ENCODE data around the gene MYO1E. TPM values are rescaled to one million over a fixed set of nuclear protein-coding genes. Genes with fewer than 3 reads are reported as not detected.

MYO1E gene
- total RNA-seq, 1 donor from 2014 or later = 23.6 TPM

- Histone ChIP-seq H3K27me3 (ENCODE audit: low read depth) (no peaks in the 10 kb centered on the region), H3K27ac (replicated peaks) (no peak overlapping the region), H3K36me3 (no peaks in the 10 kb centered on the region), H3K9me3 (replicated peaks) (no peaks in the 10 kb centered on the region), H3K4me1 (peaks cover 46% of the 10 kb centered on the region), H3K4me3 (no peak overlapping the region)
- no peak for TF ChIP-seq CTCF (IDR thresholded peaks at IDR 0.05; ENCODE audit: borderline replicate concordance)
- DNase-seq = no peak
- intact Hi-C loops (cut with micrococcal nuclease) = no loop called here
These were observed 68.5 kb downstream of the MYO1E start for GRCh38 chr15:59304034-59304795.

GRCh38 chr15:59303633-59304032 lies 69.0 kb downstream of the MYO1E start:
- no peak for DNase-seq
- Histone ChIP-seq H3K36me3 (no peaks in the 10 kb centered on the region), H3K9me3 (replicated peaks) (no peaks in the 10 kb centered on the region), H3K27ac (replicated peaks) (no peak overlapping the region), H3K27me3 (ENCODE audit: low read depth) (no peaks in the 10 kb centered on the region), H3K4me1 (peaks cover 52% of the 10 kb centered on the region), H3K4me3 (no peak overlapping the region)
- TF ChIP-seq CTCF (IDR thresholded peaks at IDR 0.05; ENCODE audit: borderline replicate concordance) = no peak
- intact Hi-C loops (cut with micrococcal nuclease) = no loop called here

- no peak for TF ChIP-seq CTCF (IDR thresholded peaks at IDR 0.05; ENCODE audit: borderline replicate concordance)
- no peak overlapping the region for H3K27ac ChIP-seq (replicated peaks)
- H3K27me3 ChIP-seq (ENCODE audit: low read depth) = no peaks in the 10 kb centered on the region
- peaks cover 57% of the 10 kb centered on the region for H3K4me1 ChIP-seq
- H3K36me3 ChIP-seq = no peaks in the 10 kb centered on the region
- intact Hi-C loops (cut with micrococcal nuclease) = no loop called here
- no peaks in the 10 kb centered on the region for H3K9me3 ChIP-seq (replicated peaks)
- DNase-seq = no peak
- no peak overlapping the region for H3K4me3 ChIP-seq
These were observed 69.5 kb downstream of the MYO1E start for GRCh38 chr15:59303136-59303535.

GRCh38 chr15:59301527-59301926 lies 71.1 kb downstream of the MYO1E start:
- Histone ChIP-seq H3K4me1 (peaks cover 49% of the 10 kb centered on the region), H3K36me3 (no peaks in the 10 kb centered on the region), H3K27ac (replicated peaks) (no peak overlapping the region), H3K27me3 (ENCODE audit: low read depth) (no peaks in the 10 kb centered on the region), H3K4me3 (no peak overlapping the region), H3K9me3 (replicated peaks) (no peaks in the 10 kb centered on the region)
- DNase-seq = no peak
- no peak for TF ChIP-seq CTCF (IDR thresholded peaks at IDR 0.05; ENCODE audit: borderline replicate concordance)
- intact Hi-C loops (cut with micrococcal nuclease) = no loop called here

- H3K36me3 ChIP-seq = no peaks in the 10 kb centered on the region
- TF ChIP-seq CTCF (IDR thresholded peaks at IDR 0.05; ENCODE audit: borderline replicate concordance) = no peak
- H3K4me3 ChIP-seq = peak overlapping the region; percentile 9
- intact Hi-C loops (cut with micrococcal nuclease) = no loop called here
- H3K27ac ChIP-seq (replicated peaks) = peak overlapping the region; percentile 53
- H3K27me3 ChIP-seq (ENCODE audit: low read depth) = no peaks in the 10 kb centered on the region
- DNase-seq = no peak
- peaks cover 54% of the 10 kb centered on the region for H3K4me1 ChIP-seq
- no peaks in the 10 kb centered on the region for H3K9me3 ChIP-seq (replicated peaks)
These were observed 72.0 kb downstream of the MYO1E start for GRCh38 chr15:59300618-59301139.
